IMR-90 (cell line): ENCODE data around the gene DPYD. TPM values are rescaled to one million over a fixed set of nuclear protein-coding genes. Genes with fewer than 3 reads are reported as not detected.

Experiments used
- ATAC-seq: fragments of 200-7000 bp; cut with Tn5 transposase; 2 replicates; pipeline ENCODE4 v1.9.1; 2020; ENCODE audit warnings: low read depth, mild to moderate bottlenecking, moderate library complexity
- BruUV-seq: library from RNA; stranded (reverse); fragments of 400-500 nt; replicated peaks from 2 replicates; lab custom pipeline; 2021; lab: Mats Ljungman, UMichigan
- CTCF ChIA-PET: fragments of 300-600 bp; formaldehyde crosslinking; extraction: SDS; loops from one replicate; lab custom pipeline; 2021; ENCODE audit warnings: antibody characterized with exemption; lab: Yijun Ruan, JAX
- POLR2A ChIA-PET: fragments of 300-600 bp; sonication (Branson Sonifier 250); formaldehyde crosslinking; loops from one replicate; lab custom pipeline; 2022; ENCODE audit warnings: antibody characterized with exemption; ENCODE audit not compliant: unreplicated experiment; lab: Charles Lee
- DNase-seq: peaks from one replicate; pipeline ENCODE4 v3.0.0; 2013
- H2AFZ ChIP-seq: replicated peaks from 2 replicates; pipeline ENCODE3; 2013; ENCODE audit warnings: low read length, mild to moderate bottlenecking; ENCODE audit not compliant: poor library complexity
- H2AK5ac ChIP-seq: 2 replicates; pipeline ENCODE4 v1.6.1; 2013; ENCODE audit warnings: low read depth, low read length, inconsistent platforms
- H2AK9ac ChIP-seq: replicated peaks from 2 replicates; pipeline ENCODE3; 2013; ENCODE audit warnings: mild to moderate bottlenecking, low read depth, low read length, moderate library complexity; ENCODE audit not compliant: poor library complexity
- H2BK120ac ChIP-seq: 2 replicates; pipeline ENCODE4 v1.6.1; 2013; ENCODE audit warnings: low read depth, low read length, inconsistent platforms
- H2BK15ac ChIP-seq: 3 replicates; pipeline ENCODE4 v1.6.1; 2013; ENCODE audit warnings: low read depth, low read length, inconsistent platforms
- H2BK20ac ChIP-seq: 2 replicates; pipeline ENCODE4 v1.6.1; 2013; ENCODE audit warnings: low read depth, mild to moderate bottlenecking, inconsistent platforms, low read length, moderate library complexity
- H2BK5ac ChIP-seq: 2 replicates; pipeline ENCODE4 v1.6.1; 2013; ENCODE audit warnings: mild to moderate bottlenecking, low read depth, low read length, inconsistent platforms; ENCODE audit not compliant: poor library complexity, severe bottlenecking
- H3K14ac ChIP-seq: replicated peaks from 2 replicates; pipeline ENCODE4 v1.6.1; 2013; ENCODE audit warnings: low read depth, low read length, inconsistent platforms
- H3K18ac ChIP-seq: 2 replicates; pipeline ENCODE4 v1.6.1; 2013; ENCODE audit warnings: low read depth, low read length, control low read depth
- H3K23ac ChIP-seq: 2 replicates; pipeline ENCODE4 v1.6.1; 2013; ENCODE audit warnings: low read depth, low read length, inconsistent platforms
- H3K27ac ChIP-seq: 2 replicates; pipeline ENCODE4 v1.5.1; 2013; ENCODE audit warnings: mild to moderate bottlenecking, control low read depth, low read length; ENCODE audit not compliant: insufficient read depth
- H3K27me3 ChIP-seq: 2 replicates; pipeline ENCODE4 v1.6.1; 2013; ENCODE audit warnings: low read length; ENCODE audit not compliant: control insufficient read depth, insufficient read depth
- H3K36me3 ChIP-seq: 2 replicates; pipeline ENCODE4 v1.6.1; 2013; ENCODE audit warnings: low read length, mixed read lengths; ENCODE audit not compliant: control insufficient read depth, insufficient read depth
- H3K4ac ChIP-seq: 2 replicates; pipeline ENCODE4 v1.6.1; 2013; ENCODE audit warnings: low read depth, low read length, inconsistent platforms
- H3K4me1 ChIP-seq: 2 replicates; pipeline ENCODE4 v1.6.1; 2013; ENCODE audit warnings: low read length, mixed read lengths; ENCODE audit not compliant: control insufficient read depth, insufficient read depth
- H3K4me2 ChIP-seq: 2 replicates; pipeline ENCODE4 v1.6.1; 2013; ENCODE audit warnings: low read depth, mild to moderate bottlenecking, control low read depth, low read length, moderate library complexity
- H3K4me3 ChIP-seq: 2 replicates; pipeline ENCODE4 v1.5.1; 2013; ENCODE audit warnings: low read depth, mild to moderate bottlenecking, control low read depth, low read length, moderate library complexity; ENCODE audit not compliant: insufficient read depth
- H3K56ac ChIP-seq: 2 replicates; pipeline ENCODE4 v1.6.1; 2013; ENCODE audit warnings: low read length, inconsistent platforms; ENCODE audit not compliant: insufficient read depth; ENCODE audit errors: extremely low read depth
- H3K79me1 ChIP-seq, 2 experiments: 2 replicates each; pipeline ENCODE4 v1.6.1; 2013; ENCODE audit warnings: low read length in 2 of 2, inconsistent platforms in 1 of 2, low read depth in 1 of 2
- H3K9ac ChIP-seq: 2 replicates; pipeline ENCODE4 v1.6.1; 2013; ENCODE audit warnings: low read depth, low read length, control low read depth
- H3K9me1 ChIP-seq: 2 replicates; pipeline ENCODE4 v1.6.1; 2013; ENCODE audit warnings: low read length, inconsistent platforms; ENCODE audit not compliant: insufficient read depth
- H3K9me3 ChIP-seq: 2 replicates; pipeline ENCODE4 v1.6.1; 2013; ENCODE audit warnings: low read length; ENCODE audit not compliant: control insufficient read depth, insufficient read depth
- H4K20me1 ChIP-seq: 2 replicates; pipeline ENCODE4 v1.6.1; 2013; ENCODE audit warnings: low read length, inconsistent platforms; ENCODE audit not compliant: insufficient read depth
- H4K5ac ChIP-seq: 2 replicates; pipeline ENCODE4 v1.6.1; 2013; ENCODE audit warnings: mild to moderate bottlenecking, low read depth, low read length, control low read depth
- H4K8ac ChIP-seq, 2 experiments: 2 replicates each; pipeline ENCODE4 v1.6.1; 2013; ENCODE audit warnings: low read depth in 2 of 2, low read length in 2 of 2, control low read depth in 1 of 2, inconsistent platforms in 1 of 2
- H4K91ac ChIP-seq: 2 replicates; pipeline ENCODE4 v1.6.1; 2013; ENCODE audit warnings: low read depth, low read length, inconsistent platforms; ENCODE audit not compliant: insufficient read depth
- BHLHE40 ChIP-seq: fragments of 150-350 bp; IDR thresholded peaks from 2 replicates; pipeline ENCODE4 v1.6.1; 2016; ENCODE audit warnings: mild to moderate bottlenecking, low read depth, low read length
- CHD1 ChIP-seq: IDR thresholded peaks from 2 replicates; pipeline ENCODE4 v1.6.1; 2012; ENCODE audit warnings: low read depth, low read length, improper control_type of control experiment
- CTCF ChIP-seq: conservative IDR thresholded peaks from 2 replicates; pipeline ENCODE4 v1.5.1; 2012; ENCODE audit warnings: mild to moderate bottlenecking, low read depth, low read length, improper control_type of control experiment
- MXI1 ChIP-seq: IDR thresholded peaks from 2 replicates; pipeline ENCODE4 v1.6.1; 2012; ENCODE audit warnings: low read depth, mild to moderate bottlenecking, low read length, moderate library complexity, borderline replicate concordance
- RCOR1 ChIP-seq: IDR thresholded peaks from 2 replicates; pipeline ENCODE4 v1.6.1; 2012; ENCODE audit warnings: mild to moderate bottlenecking, low read length, improper control_type of control experiment; ENCODE audit not compliant: insufficient replicate concordance
- RFX5 ChIP-seq: IDR thresholded peaks from 2 replicates; pipeline ENCODE4 v1.8.0; 2012; ENCODE audit warnings: low read depth, mild to moderate bottlenecking, low read length, moderate library complexity
- WGBS, 2 experiments: methylation state at CpG; one replicate each; pipeline versions ENCODE4 v1.1.5 to v1.1.7; 2013; ENCODE audit warnings: missing lambda C conversion rate in 2 of 2; ENCODE audit not compliant: insufficient read length in 1 of 2; ENCODE audit errors: extremely low coverage in 2 of 2; 5-methylcytosine and 5-hydroxymethylcytosine counted together
- dilution Hi-C: fragments of 300-500 bp; cut with HindIII; formaldehyde crosslinking; loops from one replicate; pipeline ENCODE4 v1.14.3; 2018; ENCODE audit warnings: low sequenced_read_pairs; ENCODE audit not compliant: unreplicated experiment
- in situ Hi-C: fragments of 300-500 bp; cut with MboI; formaldehyde crosslinking; loops from 3 replicates; pipeline ENCODE4 v1.14.3; 2019; ENCODE audit warnings: low sequenced_read_pairs, inconsistent platforms, mixed read lengths
- intact Hi-C: fragments of 100-400 bp; cut with micrococcal nuclease; formaldehyde crosslinking; loops from 2 replicates; pipeline ENCODE4 v1.10.0; 2022
- polyA plus RNA-seq, 3 experiments: library from polyadenylated mRNA; depleted of rRNA; stranded (reverse); fragments of >200 nt; gene quantifications; 2 replicates each; pipeline ENCODE4 v1.2.3, GENCODE V29; 2012; ENCODE audit warnings: low replicate concordance in 1 of 3
- total RNA-seq: library from RNA; depleted of rRNA; stranded (reverse); fragments of >200 nt; gene quantifications from 2 replicates; pipeline ENCODE4 v1.2.3, GENCODE V29; 2012
- TF ChIP-seq, protein P1 (sequence below): fragments of 150-350 bp; IDR thresholded peaks from 2 replicates; pipeline ENCODE4 v1.6.1; 2016; ENCODE audit warnings: low read depth, mild to moderate bottlenecking, low read length, moderate library complexity, borderline replicate concordance

DPYD gene
- total and polyA plus RNA-seq, 2 of the 4 experiments (the other 2 are of a cell fraction), result 9.3 to 47.3 TPM

DNA sequence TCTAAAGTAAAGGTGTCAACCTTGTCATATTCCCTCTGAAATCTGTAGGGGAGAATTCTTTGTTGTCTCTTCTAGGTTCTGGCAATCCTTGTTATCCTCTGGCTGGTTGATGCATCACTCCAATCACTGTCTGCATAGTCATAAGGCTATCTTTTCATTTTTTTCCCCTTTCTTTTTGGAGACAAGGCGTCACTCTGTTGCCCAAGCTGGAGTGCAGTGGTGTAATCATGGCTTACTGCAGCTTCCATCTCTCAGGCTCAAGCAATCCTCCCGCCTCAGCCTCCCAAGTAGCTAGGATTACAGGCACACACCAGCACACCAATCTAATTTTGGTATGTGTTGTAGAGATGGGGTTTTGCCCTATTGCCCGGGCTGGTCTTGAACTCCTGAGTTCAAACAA, 12.9 kb downstream of the DPYD start:
- in situ Hi-C loops, result no loop called here
- BruUV-seq, result no TSS peak
- no peak overlapping the region for H3K18ac ChIP-seq
- TF ChIP-seq, protein P1, sequence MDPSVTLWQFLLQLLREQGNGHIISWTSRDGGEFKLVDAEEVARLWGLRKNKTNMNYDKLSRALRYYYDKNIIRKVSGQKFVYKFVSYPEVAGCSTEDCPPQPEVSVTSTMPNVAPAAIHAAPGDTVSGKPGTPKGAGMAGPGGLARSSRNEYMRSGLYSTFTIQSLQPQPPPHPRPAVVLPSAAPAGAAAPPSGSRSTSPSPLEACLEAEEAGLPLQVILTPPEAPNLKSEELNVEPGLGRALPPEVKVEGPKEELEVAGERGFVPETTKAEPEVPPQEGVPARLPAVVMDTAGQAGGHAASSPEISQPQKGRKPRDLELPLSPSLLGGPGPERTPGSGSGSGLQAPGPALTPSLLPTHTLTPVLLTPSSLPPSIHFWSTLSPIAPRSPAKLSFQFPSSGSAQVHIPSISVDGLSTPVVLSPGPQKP, result no peak
- TF ChIP-seq RFX5, result no peak
- no peak for TF ChIP-seq CHD1
- no peak for TF ChIP-seq BHLHE40
- TF ChIP-seq MXI1, result no peak
- TF ChIP-seq RCOR1, result no peak
- TF ChIP-seq CTCF, result no peak
- no peak overlapping the region for H3K4ac ChIP-seq
- H3K4me2 ChIP-seq, result no peak overlapping the region
- peak overlapping the region; percentile 31; the same call in 1 of the 2 replicates for H2BK20ac ChIP-seq
- dilution Hi-C loops, result no loop called here
- H3K14ac ChIP-seq, result no peak overlapping the region
- intact Hi-C loops, result no loop called here
- no peak overlapping the region for H3K4me3 ChIP-seq
- no peak overlapping the region for H3K23ac ChIP-seq
- H3K4me1 ChIP-seq, result peaks cover 2% of the 10 kb centered on the region; the same call in 1 of the 2 replicates
- CTCF ChIA-PET, result interaction anchor here (0.7 kb wide), 1 partner anchor 14 kb away, joined by 4 read pairs; no protein-coding TSS in a partner anchor
- H2BK120ac ChIP-seq, result no peak overlapping the region
- no peak overlapping the region for H2AFZ ChIP-seq
- DNase-seq (no peak), ATAC-seq (no peak)
- H4K5ac ChIP-seq, result no peak overlapping the region
- H2BK5ac ChIP-seq, result no peak overlapping the region
- no peaks in the 10 kb centered on the region for H4K20me1 ChIP-seq
- no peak overlapping the region for H2AK9ac ChIP-seq
- no peak overlapping the region for H3K27ac ChIP-seq
- no peaks in the 10 kb centered on the region for H3K9me3 ChIP-seq
- no peaks in the 10 kb centered on the region for H3K36me3 ChIP-seq
- no peak overlapping the region for H2BK15ac ChIP-seq
- POLR2A ChIA-PET, result no interaction called here
- no peak overlapping the region for H3K9ac ChIP-seq
- no peaks in the 10 kb centered on the region for H3K27me3 ChIP-seq
- no CpG with 5 or more reads among the region's 3 CpGs for WGBS, 2 experiments
- H3K79me1 ChIP-seq, result peaks cover 7 to 18% of the 10 kb centered on the region in 2 experiments; a peak in 3 of 4 replicates
- H2AK5ac ChIP-seq, result peak overlapping the region; percentile 40; the same call in 1 of the 2 replicates
- no peak overlapping the region for H3K56ac ChIP-seq
- no peaks in the 10 kb centered on the region; the same call in 1 of the 2 replicates for H3K9me1 ChIP-seq
- no peak overlapping the region for H4K8ac ChIP-seq
- H4K91ac ChIP-seq, result no peak overlapping the region
